ENCODE measurements around the gene RPS8.
A peak's percentile ranks its signal among the peaks of the same experiment; 100 is the strongest.
"Not testable (repeated sequence)": the region's sequence is repeated elsewhere in the genome, so short reads cannot be mapped to it uniquely, and the experiment has no call there.

The RPS8 gene

DNA sequence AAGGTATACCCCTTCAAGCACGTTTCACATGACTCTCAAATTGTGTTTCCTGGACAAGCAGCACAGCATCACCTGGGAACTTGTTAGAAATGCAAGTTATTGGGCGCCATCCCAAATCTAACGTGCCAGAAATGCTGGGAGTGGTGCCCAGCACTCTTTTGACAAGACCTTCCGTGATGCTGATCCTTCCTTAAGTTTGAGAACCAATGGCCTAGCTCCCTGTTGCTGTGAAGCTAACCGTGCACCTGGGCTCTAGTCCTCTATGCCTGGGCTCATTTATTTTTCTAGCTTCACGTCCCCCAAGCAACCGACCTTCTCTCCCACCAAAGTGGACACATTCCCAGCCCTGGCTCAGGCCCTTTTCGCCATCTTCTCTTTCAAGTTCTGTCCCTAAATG is 8.4 kb downstream of the RPS8 start:
- no peak for DNase-seq

DNA sequence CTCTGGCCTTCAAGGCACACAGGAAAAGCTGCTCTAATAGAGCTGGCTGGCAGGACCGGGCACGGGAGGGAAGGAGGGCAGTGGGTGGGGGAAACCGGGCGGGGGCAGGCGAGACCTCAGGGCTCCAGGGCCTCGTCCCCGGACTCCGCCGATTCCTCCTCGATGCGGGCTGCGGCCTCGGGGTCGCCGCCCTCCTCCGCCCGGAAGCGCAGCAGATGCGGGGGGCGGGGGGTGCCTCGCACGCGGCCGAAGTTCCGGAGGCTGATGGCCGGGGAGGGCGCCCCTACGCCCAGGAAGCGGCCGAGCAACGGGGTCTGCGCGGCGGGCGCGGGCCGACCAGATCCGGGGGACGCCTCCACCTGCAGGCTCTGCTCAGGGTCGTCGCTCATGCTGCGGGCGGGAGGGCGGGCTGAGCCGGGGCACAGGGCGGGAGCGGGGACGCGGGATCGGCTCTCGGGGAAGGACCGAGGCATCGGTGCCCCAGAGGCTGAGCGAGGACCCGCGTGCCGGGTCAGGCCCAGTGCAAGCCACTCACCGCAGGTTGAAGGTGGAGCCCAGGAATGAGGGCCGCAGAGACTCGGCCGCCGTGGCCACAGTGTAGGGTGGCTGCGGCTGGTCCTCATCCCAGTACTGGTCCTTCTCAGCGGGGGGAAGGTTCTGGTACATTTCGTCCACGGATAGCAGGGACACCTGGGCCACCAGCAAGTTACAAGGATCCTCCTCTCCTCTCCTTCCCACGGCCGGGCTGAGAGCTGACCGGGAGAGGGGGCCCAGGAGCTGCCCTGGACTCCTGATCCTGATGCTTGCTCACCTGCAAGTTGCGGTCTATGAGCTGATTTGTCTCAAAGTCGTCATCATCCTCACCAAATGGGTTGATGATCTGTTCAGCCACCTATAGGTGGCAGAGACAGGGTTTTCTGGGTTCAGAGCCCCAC is 9.0 kb downstream of the RPS8 start:
- DNase-seq = peak in 2 of 3 experiments; percentile 64 to 72

DNA sequence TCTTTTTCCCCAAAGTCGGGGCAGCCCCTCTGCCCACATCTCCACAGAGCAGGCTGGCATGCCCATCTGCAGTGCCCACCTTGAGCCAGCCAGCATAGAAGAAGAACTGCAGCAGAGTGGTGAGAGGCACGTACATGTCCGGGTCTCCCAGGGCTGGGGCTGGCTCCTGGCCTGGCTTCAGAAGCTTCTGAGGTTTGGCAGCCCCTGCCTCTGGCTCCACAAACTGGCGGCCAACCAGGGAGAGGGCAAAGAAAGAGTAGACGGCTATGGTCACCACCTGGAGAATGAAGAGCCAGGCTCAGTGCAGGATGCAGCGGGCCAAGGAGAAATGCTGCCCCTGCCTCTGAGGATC is 9.7 kb downstream of the RPS8 start:
- no peak for DNase-seq

DNA sequence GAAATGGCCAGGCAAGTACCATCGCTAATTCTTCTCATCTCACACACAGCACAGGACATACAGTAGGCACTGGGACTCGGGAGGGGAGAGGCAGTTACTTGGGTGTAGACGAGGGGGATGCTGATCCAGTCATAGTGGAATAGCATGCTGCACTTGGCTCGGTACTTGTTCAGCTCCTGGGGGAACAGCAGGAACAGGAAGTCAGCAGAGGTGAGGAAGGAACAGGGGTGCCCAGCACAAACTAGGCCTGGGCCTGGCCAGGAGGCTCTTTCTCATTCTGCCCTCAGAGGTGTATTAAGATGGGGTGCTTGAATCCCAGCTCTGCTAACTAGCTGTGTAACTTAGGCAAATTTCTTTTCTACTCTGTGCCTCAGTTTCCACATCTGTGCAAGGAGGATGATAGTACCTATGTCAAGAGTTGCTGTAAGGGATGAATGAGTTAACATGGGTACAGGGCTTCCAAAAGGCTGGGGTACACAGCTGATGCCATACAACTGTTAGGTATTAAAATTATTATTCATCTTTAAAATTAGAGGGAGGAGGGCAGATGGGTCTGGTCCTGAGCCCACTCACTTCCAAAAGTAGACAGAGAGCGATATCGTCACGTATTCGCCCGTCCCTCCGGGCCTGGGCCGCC is 10.3 kb downstream of the RPS8 start:
- no peak for DNase-seq

DNA sequence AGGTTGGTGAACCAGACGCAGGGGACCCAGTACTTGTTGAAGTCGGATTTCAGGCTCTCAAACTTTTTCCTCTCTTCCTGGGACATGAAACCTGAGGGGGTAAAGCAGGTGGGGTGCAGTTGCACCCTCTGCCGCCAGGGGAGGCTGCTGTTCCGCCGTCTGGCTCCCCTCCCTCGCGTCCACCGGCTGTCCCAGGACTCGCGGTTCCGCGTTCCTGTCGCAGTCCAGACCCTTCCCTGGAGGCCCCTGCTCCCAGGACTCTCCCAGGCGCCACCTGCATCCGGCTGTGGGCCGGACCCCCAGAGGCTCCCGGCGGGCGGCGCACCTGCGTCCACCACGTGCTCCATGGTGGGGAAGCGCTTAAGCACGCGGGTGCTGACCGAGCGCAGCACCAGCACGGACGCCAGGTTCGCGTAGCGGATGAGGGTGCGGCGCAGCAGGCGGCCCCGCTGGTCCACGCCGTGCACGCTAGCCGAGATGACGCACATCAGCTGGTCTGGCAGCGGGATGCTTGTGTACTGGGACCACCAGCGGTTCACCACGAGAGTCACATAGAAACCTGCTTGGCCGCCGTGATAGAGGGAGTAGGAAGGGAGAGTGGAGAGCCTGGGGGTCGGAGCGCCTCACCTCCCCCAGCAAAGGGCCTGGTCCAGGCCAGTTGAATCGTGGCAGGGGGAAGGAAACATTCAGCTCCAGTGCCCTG is 10.9 kb downstream of the RPS8 start:
- DNase-seq = peak in 2 of 3 experiments; percentile 66 to 71

DNA sequence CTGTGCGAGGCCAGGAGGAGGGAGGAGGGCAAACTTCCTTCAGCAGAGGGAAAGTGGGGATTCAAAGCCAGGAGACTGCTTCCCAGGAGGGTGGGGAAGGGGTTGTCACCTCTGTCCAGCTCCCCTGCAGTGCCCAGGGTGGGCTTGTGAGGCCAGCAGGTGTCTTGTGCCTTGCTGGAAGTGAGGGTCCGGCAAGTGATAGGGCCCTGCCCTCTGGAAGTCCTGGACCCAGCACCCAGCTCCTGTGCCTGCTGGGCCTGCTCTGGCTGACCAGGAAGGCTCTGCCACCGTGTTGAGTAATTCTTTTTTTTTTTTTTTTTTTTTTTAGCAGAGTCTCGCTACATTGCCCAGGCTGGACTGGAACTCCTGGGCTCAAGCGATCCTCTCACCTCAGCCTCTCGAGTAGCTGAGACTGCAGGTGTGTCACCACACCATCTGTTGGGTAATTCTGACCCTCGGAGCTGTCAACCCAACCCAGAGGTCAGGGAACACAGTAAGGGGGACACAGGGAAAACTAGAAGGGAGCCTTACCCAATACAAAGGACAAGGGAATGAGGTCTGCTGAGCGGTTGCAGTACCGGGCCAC is 11.6 kb downstream of the RPS8 start:
- DNase-seq = no peak

DNA sequence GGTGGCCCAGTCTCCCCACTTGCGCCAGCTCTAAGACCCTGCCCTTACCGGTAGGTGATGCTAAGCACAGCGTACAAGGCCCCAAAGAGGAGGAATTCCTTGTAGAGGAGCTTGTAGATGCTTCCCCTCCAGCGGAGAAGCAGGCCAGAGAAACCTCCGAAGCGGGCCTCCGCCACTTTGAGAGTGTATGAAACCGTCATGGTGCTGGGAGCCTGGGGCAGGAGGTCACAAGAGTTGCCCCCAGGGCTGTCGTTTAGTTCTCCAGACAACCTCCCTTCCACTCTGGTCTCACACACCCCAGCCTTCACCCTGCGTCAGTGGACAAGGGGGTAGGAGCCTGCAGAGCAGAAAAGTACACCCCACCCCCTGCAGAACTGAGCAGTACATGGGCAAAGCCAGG is 12.2 kb downstream of the RPS8 start:
- DNase-seq = no peak

DNA sequence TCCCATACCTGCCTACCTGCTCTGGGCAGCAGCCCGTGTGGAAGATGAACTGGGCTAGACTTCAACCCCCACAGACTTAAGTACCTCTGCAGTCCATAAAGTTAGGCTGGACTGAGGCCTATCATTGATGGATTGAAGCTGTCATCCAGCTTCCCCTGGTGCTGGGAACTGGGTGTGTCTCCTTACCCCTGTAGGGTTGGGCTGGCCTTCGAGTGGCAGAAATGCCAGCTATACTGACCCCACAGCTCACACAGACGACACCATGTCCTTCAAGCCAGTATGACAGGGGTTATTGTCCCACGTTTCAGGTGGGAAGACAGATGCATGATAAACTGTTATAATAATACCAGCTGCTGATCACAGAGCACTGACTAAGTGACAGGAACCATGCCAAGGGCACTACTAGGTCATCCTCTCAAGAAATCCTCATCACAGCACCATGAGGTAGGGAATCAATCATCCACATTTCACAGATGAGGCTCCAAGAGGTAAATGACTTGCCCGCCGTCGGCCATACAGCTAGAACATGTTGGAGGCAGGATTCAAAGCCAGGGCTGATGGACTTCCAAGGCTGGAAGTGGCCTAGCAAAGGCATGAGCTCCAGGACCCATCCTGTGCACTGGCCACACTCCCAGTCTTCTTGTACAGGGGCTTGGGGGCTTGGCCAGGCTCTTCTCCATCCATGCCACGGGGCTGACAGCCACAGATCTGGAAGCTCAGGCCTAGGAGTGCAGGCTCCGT is 12.9 kb downstream of the RPS8 start, which contains the start of gene BEST4:
BEST4 (minus strand) TSS at position 51 of the 741 bp plus-strand sequence. CDS start 465 bp downstream, outside the sequence.
- no peak for DNase-seq

DNA sequence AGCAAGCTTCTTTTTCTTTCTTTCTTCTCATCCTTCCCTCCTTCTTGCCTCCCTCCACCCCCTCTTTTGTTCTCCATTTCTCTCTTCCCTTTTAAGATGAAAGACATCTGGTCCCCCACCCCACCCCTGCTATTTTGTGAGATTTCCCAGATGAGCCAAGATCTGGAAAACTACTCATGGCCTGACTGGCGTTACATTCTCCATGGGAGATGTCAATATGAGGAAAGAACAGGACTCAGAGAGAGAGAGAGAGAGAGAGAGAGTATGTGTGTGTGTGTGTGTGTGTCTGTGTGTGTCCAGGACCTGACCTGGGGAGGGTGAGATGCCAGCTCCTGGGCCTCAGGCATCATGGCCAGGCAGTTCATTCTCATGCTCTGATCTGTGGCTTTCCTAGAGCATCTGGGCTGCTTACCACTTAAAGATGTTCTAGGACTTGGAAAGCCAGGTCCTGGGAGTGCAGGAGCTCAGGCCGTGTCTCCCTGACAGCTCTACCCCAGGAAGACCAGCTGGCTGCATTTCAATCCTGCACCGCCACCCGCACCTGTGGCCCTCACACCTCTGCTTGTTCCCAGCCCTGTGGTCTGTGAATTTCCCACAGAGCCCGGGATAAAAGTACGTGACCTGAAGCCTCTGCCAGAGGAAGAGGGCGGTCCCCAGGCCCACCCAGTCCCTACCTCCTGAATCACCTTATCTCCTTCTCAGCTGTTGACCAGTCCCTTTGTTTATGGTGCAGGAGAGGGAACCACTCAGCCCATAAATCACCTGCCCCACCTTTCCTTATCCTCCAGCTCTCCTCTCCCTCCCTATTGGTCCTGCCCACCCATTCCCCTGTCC is 15.8 kb downstream of the RPS8 start:
- no peak for DNase-seq

DNA sequence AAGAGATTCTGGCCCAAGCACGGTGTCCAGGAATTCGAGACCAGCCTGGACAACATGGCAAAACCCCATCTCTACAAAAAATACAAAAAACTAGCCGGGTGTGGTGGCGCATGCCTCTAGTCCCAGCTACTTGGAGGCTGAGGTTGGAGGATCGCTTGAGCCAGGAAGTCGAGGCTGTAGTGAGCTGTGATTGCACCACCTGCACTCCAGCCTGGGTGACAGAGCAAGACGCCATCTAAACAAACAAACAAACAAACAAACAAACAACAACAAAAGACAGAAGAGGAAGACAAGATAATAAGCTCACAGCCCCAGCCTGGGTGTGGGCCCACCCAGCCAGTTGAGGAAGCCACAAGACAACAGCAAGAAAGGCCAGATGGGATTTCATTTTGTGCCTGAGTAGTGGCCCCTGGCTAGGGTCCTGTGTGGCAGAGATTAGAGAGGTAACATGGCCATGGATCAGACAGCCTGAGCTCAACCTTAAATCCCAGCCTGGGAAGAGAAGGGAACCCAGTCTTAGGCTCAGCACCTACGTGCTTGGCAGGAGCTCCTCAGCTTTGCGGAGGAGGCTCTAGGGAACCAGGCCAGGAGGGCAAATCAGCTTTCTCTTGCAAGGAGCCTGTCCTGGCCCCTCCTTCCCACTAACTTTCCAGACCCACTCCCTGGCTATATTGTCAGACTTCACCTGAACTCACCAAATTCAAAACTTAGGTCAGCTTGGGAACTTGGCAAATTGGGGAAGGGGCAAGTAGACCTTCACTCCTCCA is 17.6 kb downstream of the RPS8 start:
- no peak for DNase-seq

DNA sequence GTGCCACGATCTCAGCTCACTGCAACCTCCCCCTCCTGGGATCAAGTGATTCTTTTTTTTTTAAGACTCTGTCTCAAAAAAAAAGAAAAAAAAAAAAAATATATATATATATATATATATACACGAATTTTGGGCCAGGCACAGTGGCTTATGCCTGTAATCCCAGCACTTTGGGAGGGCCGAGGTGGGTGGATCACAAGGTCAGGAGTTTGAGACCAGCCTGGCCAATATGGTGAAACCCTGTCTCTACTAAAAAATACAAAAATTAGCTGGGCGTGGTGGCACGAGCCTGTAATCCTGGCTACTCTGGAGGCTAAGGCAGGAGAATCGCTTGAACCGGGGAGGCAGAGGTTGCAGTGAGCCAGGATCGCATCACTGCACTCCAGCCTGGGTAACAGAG is 22.5 kb downstream of the RPS8 start:
- not testable (repeated sequence) for DNase-seq

DNA sequence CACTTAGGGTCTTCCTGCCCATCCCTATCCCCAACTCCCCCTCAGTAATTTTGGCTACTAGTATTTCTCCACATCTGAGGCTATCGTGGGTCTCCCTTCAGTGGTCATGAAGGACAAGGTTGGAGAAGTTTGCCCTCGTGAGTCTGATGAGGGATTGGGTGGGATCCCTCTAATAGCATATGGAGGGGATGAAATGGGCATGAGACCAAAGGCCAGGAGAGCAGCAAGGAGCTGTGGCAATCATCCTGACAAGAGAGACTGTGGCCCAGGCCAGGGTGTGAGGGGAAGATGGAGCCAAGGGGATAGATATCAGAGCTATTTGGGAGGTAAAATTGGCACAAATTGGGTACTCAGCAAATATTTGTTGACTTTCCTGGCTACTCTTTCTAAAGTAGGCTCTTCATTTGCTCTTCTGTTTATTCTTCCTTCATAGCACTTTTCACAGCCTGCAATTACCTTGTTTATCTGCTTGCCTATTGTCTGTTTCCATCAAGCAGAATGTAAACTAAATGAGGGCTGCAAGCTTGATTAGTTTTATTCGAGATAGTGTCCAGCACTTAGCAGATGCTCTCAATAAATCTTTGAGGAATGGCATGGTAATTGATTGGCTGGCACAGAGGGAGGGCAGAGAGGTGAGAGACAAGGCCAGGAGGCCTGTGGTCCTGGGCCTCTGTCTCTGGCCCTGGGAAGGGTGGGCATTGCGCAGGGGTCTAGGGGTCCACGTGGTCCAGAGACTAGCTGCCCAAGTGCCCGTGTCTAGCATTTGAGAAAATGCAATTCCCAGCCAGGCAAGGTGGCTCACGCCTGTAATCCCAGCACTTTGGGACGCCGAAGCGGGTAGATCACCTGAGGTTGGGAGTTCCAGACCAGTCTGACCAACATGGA is 23.4 kb downstream of the RPS8 start:
- peak in 2 of 3 experiments; percentile 40 to 84 for DNase-seq

DNA sequence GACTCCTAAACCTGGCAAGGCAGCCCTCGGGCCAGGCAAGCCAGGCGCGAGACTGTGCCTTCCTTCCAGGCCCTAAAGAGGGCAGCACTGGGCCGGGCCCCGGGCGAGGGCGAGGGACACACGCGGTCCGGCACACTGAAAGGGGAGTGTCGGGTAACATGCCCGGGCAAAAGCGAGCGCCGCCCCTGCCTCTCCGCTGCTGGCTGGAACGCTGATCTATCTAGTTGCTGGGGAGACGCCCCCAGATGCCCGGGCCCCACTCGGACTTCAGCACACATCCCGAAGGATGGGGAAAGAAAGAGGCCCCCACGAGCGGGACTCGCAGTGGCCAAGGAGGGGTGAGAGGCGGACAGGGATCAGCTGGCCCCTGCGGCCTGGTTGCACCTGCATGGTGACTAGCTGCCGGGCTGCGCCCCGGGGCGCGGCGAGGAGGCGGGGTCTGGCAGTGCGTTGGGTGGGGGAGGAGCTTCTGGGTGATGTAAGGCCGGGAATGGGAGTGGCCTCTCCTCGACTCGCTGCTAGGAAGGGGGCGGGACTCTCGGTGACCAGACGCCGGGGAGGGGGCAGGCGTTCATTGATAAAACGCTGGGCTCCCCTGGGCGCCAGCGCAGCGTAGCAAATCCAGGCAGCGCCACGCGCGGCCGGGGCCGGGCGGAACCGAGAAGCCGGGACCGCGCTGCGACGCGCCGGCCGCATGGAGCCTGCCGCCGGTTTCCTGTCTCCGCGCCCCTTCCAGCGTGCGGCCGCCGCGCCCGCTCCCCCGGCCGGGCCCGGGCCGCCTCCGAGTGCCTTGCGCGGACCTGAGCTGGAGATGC is 24.6 kb downstream of the RPS8 start, which contains the start of gene PLK3:
PLK3 (plus strand) TSS at position 608 of the 815 bp plus-strand sequence; CDS start at position 695, 87 bp downstream.
- peak; percentile 96 to 99 (median 98) for DNase-seq

DNA sequence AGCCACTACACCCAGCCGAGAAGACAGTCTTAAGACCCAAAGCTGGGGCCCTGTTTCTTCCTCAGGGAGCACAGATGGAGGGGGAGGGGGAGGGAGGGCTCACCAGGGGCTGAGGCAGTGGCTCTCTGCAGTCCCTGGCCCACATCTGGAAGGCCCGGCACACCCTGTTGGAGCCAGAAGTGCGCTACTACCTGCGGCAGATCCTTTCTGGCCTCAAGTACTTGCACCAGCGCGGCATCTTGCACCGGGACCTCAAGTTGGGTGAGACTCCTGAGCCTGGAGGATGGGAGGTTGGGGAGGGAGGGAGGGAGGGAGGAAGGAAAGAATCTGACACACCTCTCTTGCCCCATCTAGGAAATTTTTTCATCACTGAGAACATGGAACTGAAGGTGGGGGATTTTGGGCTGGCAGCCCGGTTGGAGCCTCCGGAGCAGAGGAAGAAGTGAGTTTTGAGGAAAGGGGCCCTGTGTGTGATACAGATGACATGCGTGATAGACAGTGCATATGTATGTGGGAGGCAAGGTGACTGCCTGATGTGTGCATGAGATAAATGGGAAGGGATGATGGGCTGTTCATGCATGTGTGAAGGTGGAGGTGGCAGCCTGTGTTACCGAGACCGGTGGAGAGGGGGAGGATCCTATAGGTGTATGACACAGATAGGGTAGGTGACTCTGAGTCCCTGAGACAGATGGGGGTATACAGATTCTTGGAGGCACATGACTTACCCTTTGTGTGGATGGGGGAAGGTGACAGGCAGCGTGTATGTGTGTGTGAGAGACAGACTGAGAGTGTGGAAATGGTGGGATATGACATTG is 26.4 kb downstream of the RPS8 start:
- DNase-seq = no peak

DNA sequence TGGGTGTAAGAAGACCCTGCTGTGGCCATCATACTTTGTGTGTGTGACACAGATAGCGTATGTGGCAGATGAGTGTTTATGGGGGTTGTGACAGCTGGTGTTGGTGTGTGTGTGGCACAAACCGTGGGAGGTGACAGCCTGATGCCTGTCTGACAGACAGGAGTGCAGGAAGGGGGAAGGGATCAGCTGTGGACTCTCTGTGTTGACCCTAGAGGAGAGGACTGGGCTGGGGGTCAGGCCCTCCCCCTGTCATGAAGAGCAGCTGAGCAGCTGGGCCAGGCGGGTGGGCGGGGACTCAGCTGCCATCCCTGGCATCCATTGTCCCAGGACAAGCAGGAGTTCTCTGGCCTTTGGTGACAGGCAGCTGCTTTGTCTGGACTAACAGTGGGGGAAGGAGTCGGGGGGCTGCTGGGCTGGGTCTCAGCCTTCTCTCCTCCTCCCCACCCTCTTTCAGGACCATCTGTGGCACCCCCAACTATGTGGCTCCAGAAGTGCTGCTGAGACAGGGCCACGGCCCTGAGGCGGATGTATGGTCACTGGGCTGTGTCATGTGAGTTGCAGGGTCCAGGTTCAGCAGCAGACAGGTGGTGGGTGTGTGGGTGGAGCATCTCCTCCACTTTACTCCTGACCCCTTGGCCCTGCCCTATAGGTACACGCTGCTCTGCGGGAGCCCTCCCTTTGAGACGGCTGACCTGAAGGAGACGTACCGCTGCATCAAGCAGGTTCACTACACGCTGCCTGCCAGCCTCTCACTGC is 27.1 kb downstream of the RPS8 start:
- no peak for DNase-seq

DNA sequence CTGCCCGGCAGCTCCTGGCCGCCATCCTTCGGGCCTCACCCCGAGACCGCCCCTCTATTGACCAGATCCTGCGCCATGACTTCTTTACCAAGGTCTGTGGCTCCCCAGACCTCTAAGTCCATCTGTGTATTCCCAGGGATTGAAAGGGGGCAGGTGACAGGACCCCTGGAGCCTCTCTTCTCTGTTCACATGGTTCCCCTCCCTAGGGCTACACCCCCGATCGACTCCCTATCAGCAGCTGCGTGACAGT is 27.6 kb downstream of the RPS8 start:
- DNase-seq = no peak
